HG03196 (cell line): ENCODE data around the gene WBP2.

Experiments
- ATAC-seq: cut with Tn5 transposase; IDR thresholded peaks from one replicate; pipeline ENCODE4 v1.9.1; 2021; ENCODE audit not compliant: unreplicated experiment

The WBP2 gene

DNA sequence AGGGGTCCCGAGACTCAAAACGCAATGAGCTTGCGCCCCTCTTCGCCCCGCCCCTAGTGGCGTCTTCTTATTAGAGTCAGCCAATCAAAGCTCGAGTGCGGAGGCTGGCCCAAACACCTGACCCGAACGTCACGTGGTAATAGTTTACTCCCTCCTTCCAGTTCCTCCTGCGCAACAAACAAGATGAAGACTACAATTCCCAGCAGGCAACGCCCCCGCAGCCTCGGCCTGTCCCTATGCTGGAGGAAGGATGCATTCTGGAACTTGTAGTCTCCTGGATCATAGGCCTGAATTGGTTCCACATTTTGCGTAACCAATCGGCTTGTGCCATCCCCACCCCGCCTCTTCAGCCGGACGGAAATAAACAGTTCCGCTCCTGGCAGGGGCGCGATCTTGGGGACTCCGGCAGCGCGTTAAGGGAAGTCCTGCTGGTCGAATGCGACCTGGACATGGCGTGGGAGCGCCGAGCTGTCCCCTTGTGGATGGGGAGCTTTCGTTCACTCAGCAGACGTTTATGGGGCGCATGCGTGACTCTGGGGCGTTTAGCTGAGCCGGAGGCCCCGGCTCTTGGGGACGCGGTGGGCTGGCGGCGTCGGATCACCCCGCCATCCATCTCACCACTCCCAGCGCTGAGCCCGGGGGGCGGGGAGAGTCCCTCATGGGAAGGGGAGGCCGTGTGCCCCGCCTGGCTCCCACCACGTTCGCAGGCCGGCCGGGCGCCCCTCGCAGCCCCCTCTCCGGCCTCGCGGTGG lies at the start of gene WBP2:
WBP2 (minus strand) TSS at position 26 of the 752 bp plus-strand sequence. CDS start 38 bp downstream, outside the sequence.
- peak; percentile 85 for ATAC-seq

DNA sequence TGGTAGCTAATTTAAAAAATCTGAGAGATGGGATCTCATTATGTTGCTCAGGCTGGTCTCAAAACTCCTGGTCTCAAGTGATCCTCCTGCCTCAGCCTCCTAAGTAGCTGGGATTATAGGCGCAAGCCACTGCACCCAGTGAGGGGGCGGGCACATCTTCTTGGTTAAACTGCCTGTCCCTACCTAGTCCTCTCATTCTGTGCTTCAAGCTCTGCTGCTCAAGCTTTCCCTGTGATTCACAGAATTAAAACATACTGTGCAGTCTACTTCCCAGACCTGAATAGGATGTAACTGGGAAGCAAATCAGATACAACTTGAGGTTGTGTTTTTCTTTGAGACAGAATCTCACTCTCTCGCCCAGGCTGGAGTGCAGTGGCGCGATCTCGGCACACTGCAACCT lies 47.3 kb upstream of the WBP2 start:
- ATAC-seq = no peak

DNA sequence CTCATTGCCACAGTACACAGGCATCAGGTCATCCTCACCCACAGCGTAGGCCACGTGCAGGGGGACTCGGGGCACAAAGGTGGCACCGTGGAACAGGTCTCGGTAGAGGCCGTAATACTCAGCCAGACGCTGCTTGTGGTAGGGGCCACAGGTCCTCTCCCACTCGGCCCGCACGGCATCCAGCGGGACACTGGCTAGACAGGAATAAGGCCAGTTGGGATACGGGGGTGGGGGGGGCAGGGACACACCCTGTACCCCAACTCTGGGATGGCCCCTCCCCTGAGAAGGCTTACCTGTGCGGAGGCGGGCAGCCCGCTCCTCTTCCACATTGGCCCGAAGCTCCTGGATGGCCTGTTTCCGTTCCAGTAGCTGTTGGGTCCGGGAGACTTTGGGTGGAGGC lies 46.6 kb upstream of the WBP2 start:
- no peak for ATAC-seq

DNA sequence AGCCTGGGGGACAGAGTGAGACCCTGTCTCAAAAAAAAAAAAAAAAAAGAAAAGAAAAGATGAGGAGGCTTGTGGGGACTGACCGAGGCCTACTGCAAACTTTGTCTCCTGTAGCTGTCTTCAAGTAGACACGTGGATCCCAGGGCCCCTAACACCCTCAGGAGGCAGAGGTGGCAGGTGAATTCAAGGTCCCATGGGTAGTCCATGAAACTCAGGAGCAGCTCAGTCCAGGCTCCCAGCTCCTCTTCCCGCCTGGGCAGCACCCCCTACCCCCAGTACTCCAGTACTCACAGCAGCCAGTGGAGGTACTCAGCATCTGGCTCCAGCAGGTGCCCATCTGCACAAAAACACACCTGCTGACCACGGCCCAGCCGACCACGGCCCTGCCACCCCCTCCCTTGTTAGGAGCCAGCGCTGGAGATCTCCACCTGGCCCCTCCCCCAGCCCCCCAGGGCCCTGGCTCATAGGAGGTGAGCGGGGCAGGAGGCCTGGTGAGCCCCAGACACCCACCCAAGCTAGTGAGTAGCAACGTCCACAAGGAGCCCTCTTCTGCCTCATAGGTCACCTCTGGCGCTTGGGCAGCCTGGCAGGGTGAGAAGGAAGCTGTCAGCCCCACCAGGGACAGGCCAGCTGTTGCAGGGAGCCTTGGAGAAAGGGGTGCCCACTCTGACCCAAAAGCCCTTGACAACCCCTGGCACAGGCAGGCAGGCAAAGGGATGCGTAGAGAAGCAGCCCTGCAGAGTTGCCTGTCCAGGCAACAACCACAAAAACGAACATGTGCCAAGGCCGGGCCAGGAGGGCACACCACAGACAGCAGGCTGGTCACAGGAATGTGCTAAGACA lies 45.8 kb upstream of the WBP2 start:
- no peak for ATAC-seq

DNA sequence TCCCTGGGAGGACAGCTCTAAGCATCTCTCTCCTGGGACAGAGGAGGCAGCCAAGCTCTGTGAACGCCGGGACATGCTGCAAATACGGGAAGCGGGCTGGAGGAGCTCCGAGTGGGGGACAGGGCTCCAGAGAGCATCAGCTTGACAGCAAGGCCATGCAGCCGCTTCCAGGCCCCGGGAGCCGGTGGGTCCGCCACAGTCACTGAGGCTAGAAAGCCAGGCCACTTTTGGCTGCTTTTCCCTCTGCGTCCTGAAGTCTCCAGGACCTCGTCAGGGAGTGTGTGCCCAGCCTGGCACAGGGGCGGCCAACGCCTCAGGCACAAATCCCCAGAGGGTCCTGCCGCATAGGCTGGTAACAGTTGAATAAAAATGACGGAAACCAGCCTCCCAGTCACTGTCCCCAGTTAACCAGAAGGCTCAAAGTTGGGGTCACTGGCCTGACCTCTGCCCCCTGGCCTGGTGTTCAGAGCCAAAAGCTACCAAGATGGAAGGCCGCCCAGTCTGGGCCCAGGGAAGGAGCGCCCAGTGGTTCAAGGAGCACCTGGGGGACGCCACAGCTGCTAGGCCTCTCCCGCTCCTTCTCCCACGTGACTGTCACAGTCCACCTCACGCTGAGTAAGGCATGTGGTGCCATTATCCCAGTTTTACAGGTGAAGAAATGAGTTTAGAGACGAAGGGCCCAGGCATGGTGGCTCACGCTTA lies 44.8 kb upstream of the WBP2 start:
- ATAC-seq = no peak

DNA sequence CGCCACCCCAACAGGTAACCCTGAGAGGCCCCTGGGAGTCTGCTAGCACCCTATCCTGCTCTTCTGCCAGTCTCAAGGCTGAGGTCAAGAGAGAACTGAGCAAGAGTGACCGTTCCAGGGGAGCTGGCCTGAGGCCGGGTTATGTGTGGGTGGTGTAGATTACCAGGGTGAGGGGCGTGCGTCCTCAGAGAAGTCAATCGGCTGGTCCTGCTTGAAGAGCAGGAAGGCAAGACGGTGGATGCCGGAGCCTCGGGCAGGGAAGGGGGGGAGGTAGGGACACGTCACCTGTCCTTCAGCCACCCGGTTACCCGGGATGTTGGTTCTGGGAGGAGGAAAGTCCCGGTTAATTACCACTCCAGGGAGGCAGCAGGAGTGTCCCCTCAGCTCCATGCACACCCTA lies 44.2 kb upstream of the WBP2 start:
- no peak for ATAC-seq

DNA sequence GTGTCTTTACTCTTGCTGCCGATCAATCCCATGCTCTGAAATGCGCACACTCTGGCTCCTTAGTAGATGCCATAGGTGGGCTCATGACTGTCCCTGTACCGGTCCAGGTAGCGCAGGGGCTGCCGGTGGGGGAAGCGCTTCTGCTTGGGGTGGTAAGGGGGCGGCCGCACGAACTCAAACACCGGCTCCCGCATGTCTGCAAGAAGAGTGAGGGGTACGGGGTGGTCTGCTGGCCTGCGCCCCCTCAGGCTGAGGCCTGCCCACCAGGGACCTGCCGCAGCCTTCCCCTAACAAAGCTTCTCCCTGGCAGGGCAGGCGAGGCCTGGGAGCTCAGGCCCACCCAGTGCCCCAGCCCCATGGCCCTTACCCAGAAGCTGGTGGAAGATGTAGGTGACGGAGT lies 43.7 kb upstream of the WBP2 start:
- no peak for ATAC-seq

DNA sequence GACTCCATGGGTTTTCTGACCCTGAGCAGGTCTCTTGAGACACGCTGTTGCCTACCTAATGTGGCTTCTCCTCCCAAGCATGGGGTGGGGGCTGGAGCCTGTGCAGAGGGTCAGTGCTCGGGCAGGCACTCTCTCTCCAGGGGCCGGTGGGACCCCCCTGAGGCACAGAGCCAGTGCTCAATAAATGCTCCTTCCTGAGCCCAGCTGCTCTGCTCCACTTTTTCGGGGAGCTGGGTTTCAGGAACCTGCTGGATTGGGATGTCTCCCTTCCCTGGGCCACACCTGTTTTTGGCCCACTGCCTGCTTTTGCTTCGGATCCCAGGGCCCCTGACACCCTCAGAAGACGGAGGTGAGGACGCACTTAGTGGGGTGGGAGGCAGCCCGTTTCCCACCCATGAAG lies 42.9 kb upstream of the WBP2 start:
- ATAC-seq = no peak

DNA sequence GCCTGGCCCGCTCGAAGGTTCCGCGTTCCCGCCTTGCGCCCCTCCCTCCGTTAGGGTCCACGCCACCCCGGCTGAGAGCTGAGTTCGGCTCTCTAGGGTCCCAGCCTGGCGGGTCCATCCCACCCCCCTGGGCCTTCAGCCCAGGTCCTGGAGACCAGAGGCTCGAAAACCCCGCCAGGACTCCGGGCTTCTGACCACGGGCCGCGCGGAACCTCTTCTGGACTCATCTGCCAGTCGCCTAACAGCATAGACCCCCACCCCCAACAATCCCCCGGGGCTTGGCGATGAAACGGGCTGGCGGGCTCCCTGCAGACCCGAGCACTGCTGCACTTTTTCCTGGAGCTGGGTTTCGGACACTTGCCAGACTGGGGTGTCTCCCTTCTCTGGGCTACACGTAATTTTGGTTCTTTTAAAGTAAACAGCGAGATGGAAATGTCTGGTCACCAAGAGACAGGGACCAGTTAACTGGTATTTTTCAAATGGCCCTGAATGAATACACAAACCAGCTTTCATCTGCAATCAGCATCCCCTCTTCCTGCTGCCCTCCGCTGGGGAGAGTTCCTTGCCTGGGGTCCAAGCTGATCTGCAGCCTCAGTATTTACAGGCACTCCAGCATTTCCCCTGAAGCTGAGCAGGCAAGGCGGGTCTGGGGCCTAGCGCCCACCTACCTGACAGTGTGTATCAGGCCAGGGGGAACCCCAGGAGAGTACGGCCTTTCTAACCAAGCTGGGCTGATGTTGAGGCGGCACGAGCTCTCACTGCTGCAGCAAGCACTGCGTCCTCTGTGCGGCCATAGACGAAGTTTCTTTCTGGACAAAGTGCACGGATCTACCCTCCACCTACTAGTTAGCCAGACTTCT lies 42.3 kb upstream of the WBP2 start:
- no peak for ATAC-seq

DNA sequence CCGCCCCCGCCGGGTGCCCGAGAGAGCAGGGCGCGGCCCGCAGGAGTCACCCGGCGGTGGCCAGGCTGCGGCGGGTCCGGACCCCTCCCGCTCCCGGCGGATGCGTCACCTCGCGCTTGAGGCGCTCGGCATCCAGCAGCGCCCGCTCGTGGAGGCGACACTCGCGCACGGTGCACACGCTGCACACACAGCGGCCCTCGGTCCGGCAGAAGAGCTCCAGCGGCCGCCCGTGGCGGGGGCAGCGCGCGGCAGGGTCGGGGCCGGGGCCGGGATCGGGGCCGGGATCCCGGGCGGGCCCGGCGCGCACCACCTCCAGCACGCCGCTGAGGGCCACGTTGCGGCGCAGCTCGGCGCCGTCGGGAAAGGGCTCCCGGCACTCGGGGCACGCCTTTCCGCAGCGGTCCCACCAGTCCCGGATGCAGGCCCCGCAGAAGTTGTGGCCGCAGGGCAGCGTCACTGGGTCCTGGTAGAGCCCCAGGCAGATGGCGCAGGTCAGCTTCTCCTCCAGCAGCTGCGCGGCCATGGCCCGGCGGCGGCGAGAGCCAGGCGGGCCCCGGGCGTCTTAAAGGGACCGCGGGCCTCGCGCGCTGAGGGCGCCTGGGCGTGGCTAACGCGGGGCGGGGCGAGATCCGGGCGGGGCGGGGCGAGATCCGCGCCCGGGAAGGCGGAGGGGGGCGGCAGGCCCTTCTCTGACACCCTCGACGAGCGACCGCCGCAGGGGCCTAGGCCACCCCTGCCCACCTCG lies 41.5 kb upstream of the WBP2 start, which contains the start of gene TRIM65:
TRIM65 (minus strand) TSS at position 537 of the 745 bp plus-strand sequence; CDS start at position 523, 14 bp downstream.
- peak; percentile 42 for ATAC-seq

DNA sequence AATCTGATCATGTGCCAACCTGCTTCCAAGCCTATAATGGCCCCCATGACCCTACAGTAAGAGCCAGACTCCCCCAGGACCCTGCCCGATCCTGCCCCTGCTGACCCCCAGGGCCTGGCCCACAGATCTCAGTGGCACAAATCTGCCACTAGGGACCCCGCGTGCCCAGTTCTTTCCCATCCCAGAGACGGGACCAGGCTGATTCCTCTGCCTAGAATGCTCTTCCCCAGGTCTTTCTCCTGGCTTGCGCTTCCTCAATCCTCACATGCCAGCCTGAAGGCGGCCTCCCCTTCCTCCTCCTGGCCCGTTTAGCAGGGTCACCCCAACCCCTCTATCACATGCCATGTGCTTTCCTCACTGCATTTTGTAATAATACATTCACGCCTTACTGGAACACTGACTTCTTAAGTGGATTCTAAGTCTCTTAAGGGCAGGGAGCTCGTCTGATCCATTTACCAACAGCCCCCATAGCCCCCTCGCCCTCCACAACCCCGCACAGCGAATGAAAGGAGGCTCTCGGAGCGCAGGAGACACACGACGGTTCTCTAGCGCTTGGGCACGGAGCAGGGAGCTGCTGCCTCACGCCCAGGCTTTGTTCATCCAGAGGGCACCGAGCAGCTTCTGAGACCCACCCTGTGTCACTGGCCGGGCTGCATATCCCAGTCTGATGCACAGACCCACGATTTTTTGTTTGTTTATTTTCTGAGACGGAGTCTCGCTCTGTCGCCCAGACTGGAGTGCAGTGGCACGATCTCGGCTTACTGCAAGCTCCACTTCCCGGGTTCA lies 40.4 kb upstream of the WBP2 start:
- no peak for ATAC-seq

DNA sequence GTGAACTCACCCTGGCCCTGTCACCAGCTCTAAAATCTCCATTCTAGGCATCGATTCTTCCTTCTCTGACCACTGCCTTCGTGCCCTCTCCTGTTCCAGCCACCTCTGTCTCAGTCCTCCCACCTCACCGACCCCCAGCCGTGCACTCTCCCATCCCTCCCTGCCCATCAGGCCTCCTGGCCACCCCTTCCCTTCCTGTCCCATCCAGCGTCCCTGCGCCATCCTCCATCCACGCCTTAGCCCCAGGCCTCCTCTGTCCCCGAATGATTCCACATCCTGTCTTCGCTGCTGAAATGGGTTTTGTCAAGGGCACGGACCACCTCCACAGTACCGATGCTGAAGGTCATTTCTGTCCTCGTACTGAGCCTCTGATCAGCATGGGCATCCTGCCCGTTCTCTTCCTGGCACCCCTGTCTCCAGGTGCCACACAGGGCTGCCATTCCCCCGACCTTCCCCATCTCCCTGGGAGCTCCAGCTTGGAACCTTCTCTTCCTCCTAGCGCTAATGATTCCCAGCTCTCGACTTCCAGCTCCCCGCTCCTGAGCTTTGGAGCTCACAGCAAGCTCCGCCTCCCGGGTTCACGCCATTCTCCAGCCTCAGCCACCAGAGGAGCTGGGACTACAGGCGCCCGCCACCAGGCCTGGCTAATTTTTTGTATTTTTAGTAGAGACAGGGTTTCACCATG lies 39.1 kb upstream of the WBP2 start:
- ATAC-seq = no peak

DNA sequence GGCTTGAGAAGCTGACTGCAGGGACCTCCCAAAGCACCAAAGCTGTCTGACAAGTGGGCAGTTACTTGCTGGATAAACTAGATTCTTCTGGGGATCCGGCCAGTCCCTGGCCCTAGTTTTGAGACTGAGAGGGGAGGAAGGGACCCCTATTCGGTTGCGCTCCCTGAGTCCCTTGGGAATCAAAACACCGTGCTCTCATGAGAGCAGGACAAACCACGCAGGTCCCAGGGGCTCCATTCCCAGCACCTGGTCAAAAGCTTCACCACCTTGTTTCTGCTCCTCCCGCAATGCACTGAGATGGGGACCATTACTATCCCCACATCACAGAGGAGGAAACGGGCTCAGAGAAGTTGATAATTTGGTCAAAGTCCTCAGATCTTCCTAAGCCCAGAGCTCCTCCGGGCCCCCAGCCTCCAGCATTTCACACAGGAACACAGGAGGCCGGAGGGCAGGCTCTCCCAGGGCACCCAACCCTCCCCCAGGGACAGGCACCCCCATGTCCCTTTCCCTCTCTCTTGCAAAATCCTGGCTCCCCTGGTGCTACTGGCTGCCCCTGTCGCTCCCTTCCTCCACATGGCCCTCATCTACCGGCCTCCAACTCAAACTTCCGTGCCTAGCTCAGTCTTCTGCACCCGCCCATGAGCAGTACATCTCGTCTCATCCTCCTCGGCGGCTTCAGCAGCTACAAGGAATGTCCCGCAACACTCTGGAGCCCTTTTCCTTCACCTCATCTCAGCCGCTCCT lies 38.3 kb upstream of the WBP2 start:
- ATAC-seq = no peak

DNA sequence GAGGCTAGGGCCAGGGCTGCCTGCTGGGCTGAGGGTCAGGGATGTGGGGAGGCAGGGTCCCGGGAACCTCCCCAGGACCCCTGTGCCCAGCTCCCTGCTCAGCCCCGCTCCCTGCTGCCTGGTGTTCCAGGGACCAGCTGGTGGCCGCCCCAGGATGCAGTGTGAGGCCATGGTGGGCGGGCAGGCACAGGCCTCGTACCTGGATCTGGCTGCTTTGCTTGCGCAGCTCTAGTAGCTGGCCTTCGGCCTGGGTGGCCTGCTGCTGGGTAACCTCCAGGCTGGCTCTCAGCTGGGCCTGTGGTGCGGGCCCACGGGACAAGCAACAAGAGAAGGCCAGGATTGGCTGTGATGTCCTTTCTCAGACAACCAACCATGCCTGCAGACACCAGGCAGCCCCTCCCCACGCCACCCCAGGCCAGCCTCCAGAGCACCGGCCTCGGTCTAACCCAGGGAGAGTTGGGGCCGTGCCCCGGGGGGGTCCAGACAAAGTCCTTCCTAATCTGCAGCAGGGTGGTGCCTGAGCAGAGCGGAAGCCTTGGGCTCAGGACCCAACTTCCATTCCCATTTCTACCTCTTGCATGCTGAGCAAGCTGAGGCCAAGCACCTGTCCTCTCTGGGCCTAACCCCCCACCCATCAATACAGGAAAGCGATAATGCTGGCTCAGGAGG lies 37.6 kb upstream of the WBP2 start:
- no peak for ATAC-seq

DNA sequence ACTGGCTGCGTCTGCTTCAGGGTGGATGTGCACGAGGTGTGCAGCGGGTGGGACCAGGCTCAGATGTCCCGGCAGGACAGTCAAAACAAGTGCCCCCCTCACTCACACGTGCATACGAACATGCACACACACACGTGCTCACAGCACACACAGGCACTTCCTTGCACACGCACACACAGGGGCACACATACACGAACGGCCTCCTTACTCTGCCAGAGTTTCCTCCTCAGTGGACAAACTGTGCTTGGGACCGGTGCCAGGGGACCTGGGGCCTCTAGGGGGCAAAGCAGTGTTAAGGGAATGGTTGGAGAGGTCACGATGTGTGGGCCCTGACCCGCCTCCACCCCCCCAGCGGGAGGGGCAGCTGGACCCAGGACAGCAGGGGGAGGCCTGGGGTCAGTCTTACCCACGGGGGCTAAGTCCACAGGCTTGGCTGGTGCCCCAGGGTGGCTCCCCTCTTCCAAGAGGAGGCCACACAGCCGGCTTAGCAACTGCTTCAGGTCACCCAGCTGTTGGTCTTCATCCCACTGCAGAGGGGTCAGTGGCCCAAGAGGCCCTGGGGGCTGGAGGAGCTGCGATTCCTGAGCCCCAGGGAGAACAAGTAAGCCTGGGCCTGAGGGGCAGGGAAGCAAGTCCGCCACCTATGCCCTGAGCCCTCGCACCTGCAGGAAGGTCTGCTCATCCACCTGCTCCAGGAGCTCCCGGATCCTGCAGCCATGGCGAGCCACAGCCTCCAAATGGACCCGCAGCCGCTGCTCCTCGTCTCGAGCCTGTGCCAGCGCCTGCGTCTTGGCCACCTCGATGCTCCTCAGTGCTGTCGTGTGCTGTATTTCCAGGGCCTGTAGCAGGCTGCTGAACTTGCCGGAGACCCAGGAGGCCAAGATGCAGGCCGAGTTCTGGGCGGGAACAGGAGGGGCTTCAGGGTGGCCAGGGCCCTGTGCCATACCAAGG lies 36.7 kb upstream of the WBP2 start:
- no peak for ATAC-seq

DNA sequence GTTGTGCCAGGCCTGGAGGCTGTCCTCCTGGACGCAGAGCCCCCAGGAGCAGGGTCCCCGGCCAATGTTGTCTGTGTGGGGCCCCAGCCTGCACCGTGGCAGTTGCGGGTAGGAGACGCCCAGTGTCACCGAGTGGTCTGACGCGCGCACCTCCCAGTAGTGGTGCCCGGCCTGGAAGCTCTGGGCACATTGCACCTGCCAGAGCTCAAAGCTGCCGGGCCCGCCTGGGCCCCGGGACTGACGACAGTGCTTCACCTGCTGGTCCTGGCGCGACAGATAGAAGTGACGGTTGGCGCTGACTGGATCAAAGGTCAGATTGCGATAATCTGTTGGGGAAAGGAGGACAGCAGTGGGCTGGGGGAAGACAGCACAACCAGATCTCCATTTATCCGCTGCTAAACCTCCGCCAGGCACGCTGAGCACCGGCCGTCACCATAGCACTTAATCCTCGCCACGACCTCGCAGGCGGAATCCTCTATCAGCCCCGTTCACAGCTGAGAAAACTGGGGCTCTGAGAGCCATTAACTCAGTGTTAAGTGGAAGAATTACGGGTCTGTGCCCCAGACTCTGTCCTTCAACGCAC lies 36.0 kb upstream of the WBP2 start:
- no peak for ATAC-seq
